ENCODE results near the gene EGR4.

DNA sequence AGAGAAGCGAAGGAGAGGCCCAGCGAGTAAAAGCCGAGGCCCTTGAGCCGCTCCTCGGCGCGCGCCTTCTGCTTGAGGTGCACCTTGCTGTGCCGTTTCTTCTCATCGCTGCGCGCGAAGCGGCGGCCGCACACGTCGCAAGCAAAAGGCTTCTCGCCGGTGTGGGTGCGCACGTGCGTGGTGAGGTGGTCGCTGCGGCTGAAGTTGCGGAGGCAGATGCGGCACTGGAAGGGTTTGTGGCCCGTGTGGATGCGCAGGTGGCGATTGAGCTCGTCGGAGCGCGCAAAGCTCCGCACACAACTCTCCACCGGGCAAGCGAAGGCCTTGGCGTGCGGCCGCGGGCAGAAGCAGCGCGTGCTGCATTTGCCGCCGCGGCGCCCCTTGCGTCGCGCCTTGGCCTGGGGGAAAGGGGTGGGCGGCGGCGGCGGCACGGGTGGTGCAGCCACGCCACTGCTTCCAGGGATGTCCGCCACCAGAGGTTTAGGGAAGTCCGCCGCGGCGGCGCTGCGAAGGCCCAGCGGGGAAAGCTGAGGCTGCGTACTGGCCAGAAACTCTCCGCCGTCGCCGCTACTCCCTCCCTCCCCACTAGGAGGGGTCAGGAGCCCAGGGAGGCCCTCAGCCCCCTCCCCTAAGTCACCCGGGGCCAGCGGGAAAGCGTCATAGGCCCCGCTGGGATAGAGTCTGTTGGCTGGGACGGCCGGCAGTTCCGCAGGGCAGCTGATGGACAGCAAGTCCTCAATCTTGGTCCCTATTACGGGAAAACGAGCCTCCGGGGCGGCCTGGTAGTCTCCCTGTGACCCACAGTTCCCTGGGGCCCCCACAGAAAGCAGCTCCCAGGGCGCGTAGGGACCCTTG, 1.7 kb downstream of the EGR4 start:
- TF ChIP-seq, protein P1, sequence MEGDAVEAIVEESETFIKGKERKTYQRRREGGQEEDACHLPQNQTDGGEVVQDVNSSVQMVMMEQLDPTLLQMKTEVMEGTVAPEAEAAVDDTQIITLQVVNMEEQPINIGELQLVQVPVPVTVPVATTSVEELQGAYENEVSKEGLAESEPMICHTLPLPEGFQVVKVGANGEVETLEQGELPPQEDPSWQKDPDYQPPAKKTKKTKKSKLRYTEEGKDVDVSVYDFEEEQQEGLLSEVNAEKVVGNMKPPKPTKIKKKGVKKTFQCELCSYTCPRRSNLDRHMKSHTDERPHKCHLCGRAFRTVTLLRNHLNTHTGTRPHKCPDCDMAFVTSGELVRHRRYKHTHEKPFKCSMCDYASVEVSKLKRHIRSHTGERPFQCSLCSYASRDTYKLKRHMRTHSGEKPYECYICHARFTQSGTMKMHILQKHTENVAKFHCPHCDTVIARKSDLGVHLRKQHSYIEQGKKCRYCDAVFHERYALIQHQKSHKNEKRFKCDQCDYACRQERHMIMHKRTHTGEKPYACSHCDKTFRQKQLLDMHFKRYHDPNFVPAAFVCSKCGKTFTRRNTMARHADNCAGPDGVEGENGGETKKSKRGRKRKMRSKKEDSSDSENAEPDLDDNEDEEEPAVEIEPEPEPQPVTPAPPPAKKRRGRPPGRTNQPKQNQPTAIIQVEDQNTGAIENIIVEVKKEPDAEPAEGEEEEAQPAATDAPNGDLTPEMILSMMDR (IDR thresholded peaks at IDR 0.05) = no peak
- TF ChIP-seq POLR2A (IDR thresholded peaks at IDR 0.05) = no peak
- no peak for TF ChIP-seq POLR2AphosphoS5 (IDR thresholded peaks at IDR 0.05)
